GM12878 (cell line): ENCODE results near the gene ULK4. TPM values are rescaled to one million over a fixed set of nuclear protein-coding genes. Genes with fewer than 3 reads are reported as not detected.

ENCODE experiments used
- ATAC-seq: fragments of 200-7000 bp; cut with Tn5 transposase; 3 replicates; pipeline ENCODE4 v1.9.1; 2020; ENCODE audit warnings: mild to moderate bottlenecking, moderate library complexity
- BruUV-seq: library from RNA; stranded (reverse); fragments of 400-500 nt; replicated peaks from 2 replicates; lab custom pipeline; 2021; lab: Mats Ljungman, UMichigan
- CTCF ChIA-PET: fragments of 300-600 bp; sonication (Branson Sonifier 250); formaldehyde crosslinking; extraction: SDS; loops from one replicate; lab custom pipeline; 2021; ENCODE audit warnings: inconsistent platforms; lab: Yijun Ruan, JAX
- POLR2A ChIA-PET: fragments of 350-600 bp; formaldehyde crosslinking; extraction: SDS; loops from one replicate; lab custom pipeline; 2021; ENCODE audit warnings: inconsistent platforms; lab: Charles Lee
- RAD21 ChIA-PET: fragments of 300-600 bp; sonication (Branson Sonifier 250); formaldehyde crosslinking; loops from one replicate; lab custom pipeline; 2023; ENCODE audit warnings: antibody characterized with exemption; ENCODE audit not compliant: unreplicated experiment; lab: Charles Lee
- SMC1A ChIA-PET: fragments of 300-600 bp; sonication (Branson Sonifier 250); formaldehyde crosslinking; loops from one replicate; lab custom pipeline; 2023; ENCODE audit not compliant: unreplicated experiment, uncharacterized antibody; lab: Charles Lee
- DNase-seq: peaks from one replicate; pipeline ENCODE4 v3.0.0-alpha.2; 2011; ENCODE audit warnings: low read depth, low spot score
- FAIRE-seq: peaks from 3 replicates; lab custom pipeline; 2011; peaks lifted over from hg19 to GRCh38; lab: Jason Lieb, UNC
- H2AFZ ChIP-seq: 2 replicates; pipeline ENCODE4 v1.6.0; 2011; ENCODE audit warnings: low read depth, low read length, control low read depth; ENCODE audit not compliant: control insufficient read depth
- H3K27ac ChIP-seq: 2 replicates; pipeline ENCODE4 v1.5.1; 2011; ENCODE audit warnings: control low read depth; ENCODE audit not compliant: control insufficient read depth, insufficient read depth
- H3K27me3 ChIP-seq, 2 experiments: replicated peaks in 1 of 2; 2 replicates each; pipeline versions ENCODE4 v1.6.0 to v1.6.1; 2011; ENCODE audit warnings: low read length in 1 of 2; ENCODE audit not compliant: control insufficient read depth in 2 of 2, insufficient read depth in 2 of 2
- H3K36me3 ChIP-seq, 2 experiments: 2 replicates each; pipeline ENCODE4 v1.5.1; 2011; ENCODE audit warnings: low read length in 1 of 2; ENCODE audit not compliant: control insufficient read depth in 2 of 2, insufficient read depth in 2 of 2
- H3K4me1 ChIP-seq: 2 replicates; pipeline ENCODE4 v1.6.1; 2011; ENCODE audit warnings: mild to moderate bottlenecking, low read length, moderate library complexity, mixed read lengths; ENCODE audit not compliant: control insufficient read depth, insufficient read depth
- H3K4me2 ChIP-seq: 2 replicates; pipeline ENCODE4 v1.6.0; 2011; ENCODE audit warnings: control low read depth; ENCODE audit not compliant: control insufficient read depth, insufficient read depth
- H3K4me3 ChIP-seq: fragments of 200-600 bp; sonication (generic); 2 replicates; pipeline ENCODE4 v1.5.1; 2016
- H3K79me2 ChIP-seq: 2 replicates; pipeline ENCODE4 v1.6.0; 2011; ENCODE audit warnings: low read length; ENCODE audit not compliant: control insufficient read depth, insufficient read depth
- H3K9ac ChIP-seq: 2 replicates; pipeline ENCODE4 v1.8.0; 2011; ENCODE audit warnings: low read length, control low read depth, mixed read lengths; ENCODE audit not compliant: control insufficient read depth, insufficient read depth
- H3K9me3 ChIP-seq: replicated peaks from 3 replicates; pipeline ENCODE4 v1.5.1; 2011; ENCODE audit warnings: mild to moderate bottlenecking, low read length; ENCODE audit not compliant: control insufficient read depth, insufficient read depth
- H4K20me1 ChIP-seq: 2 replicates; pipeline ENCODE4 v1.6.0; 2011; ENCODE audit not compliant: control insufficient read depth, insufficient read depth
- DPF2 ChIP-seq: fragments of 450-650 bp; IDR thresholded peaks from 2 replicates; pipeline ENCODE4 v1.6.1; 2017; ENCODE audit warnings: mild to moderate bottlenecking
- ETV6 ChIP-seq, 2 experiments: fragments of 450-650 bp in 1 of 2; IDR thresholded peaks in 1 of 2; conservative IDR thresholded peaks in 1 of 2; 2 replicates each; pipeline ENCODE4 v1.6.1; 2014; ENCODE audit warnings: antibody characterized with exemption in 1 of 2, borderline replicate concordance in 1 of 2, low read depth in 1 of 2, mild to moderate bottlenecking in 1 of 2, moderate library complexity in 1 of 2
- FOXK2 ChIP-seq: fragments of 450-650 bp; IDR thresholded peaks from 2 replicates; pipeline ENCODE4 v1.6.1; 2017; ENCODE audit warnings: mild to moderate bottlenecking, moderate library complexity
- HDAC2 ChIP-seq: fragments of 200-600 bp; sonication (generic); IDR thresholded peaks from 2 replicates; pipeline ENCODE4 v1.6.1; 2017
- SREBF2 ChIP-seq: IDR thresholded peaks from 2 replicates; pipeline ENCODE4 v1.6.1; 2012; ENCODE audit warnings: mild to moderate bottlenecking, low read length
- TCF7 ChIP-seq: IDR thresholded peaks from 2 replicates; pipeline ENCODE4 v1.6.1; 2014; ENCODE audit warnings: antibody characterized with exemption, borderline replicate concordance
- WGBS: methylation state at CpG from one replicate; pipeline ENCODE4 v1.1.6; 2016; ENCODE audit warnings: low lambda C conversion rate; ENCODE audit not compliant: insufficient replicate concordance, insufficient coverage; ENCODE audit errors: missing lambda C conversion rate; 5-methylcytosine and 5-hydroxymethylcytosine counted together
- in situ Hi-C: fragments of 300-500 bp; cut with MboI; formaldehyde crosslinking; loops from 9 replicates; pipeline ENCODE4 v1.14.3; 2018; ENCODE audit warnings: mixed read lengths
- intact Hi-C: fragments of 100-400 bp; cut with micrococcal nuclease; formaldehyde crosslinking; loops from one replicate; pipeline ENCODE4 v1.14.2; 2022; ENCODE audit not compliant: unreplicated experiment
- polyA plus RNA-seq, 11 experiments: library from polyadenylated mRNA; depleted of rRNA in 4 of 11; unstranded in 6 of 11; stranded (reverse) in 5 of 11; fragments of >200 nt; fragmentation: Nextera tagmentation in 4 of 11; fragmentation: Illumina TruSeq in 1 of 11; extraction: Ambion mirVana in 4 of 11; extraction: Trizol in 1 of 11; gene quantifications; 1 replicate in 1 of 11; 2 replicates in 10 of 11; pipeline versions ENCODE4 v1.2.1 to v1.2.3, GENCODE V29; 2011 to 2016; ENCODE audit warnings: inconsistent platforms in 2 of 11, missing spikeins in 2 of 11, low read depth in 1 of 11
- total RNA-seq, 4 experiments: library from RNA; depleted of rRNA in 3 of 4; stranded (reverse); fragments of >200 nt in 3 of 4; fragmentation: Illumina TruSeq in 1 of 4; extraction: Trizol in 1 of 4; gene quantifications; 2 replicates each; pipeline versions ENCODE4 v1.2.1 to v1.2.3, GENCODE V29; 2013 to 2021
- TF ChIP-seq, protein P1 (sequence below): fragments of 450-650 bp; IDR thresholded peaks from 2 replicates; pipeline ENCODE4 v1.6.1; 2018; ENCODE audit warnings: borderline replicate concordance, mild to moderate bottlenecking; ENCODE audit not compliant: partially characterized antibody

ULK4 gene
- total and polyA plus RNA-seq, 10 of the 15 experiments (the other 5 are each of a cell fraction or from before 2014, with no cell fraction given), result 3.5 to 7.6 (median 6.3) TPM

DNA sequence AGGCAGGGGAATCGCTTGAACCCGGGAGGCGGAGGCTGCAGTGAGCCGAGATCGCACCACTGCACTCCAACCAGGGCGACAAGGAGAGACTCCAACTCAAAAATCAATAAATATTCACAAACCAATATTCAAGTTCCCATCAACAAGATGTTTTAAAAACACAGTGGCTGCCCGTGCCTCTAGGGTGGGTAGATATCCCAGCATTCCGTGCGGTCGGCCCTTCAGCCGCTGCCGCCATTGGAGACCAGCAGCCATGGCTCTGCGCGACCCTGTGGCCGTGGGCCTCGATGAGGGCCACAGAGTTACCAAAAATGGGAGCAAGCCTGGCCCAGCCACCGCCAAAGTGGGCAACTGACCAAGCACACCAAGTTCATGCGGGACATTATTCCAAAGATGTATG, 6.7 kb downstream of the ULK4 start (continued):
- TF ChIP-seq ETV6 (conservative IDR thresholded peaks at IDR 0.05 in 1 of 2, IDR thresholded peaks at IDR 0.05 in 1 of 2; ENCODE audit: borderline replicate concordance in 1 of 2, low read depth in 1 of 2), result no peak

DNA sequence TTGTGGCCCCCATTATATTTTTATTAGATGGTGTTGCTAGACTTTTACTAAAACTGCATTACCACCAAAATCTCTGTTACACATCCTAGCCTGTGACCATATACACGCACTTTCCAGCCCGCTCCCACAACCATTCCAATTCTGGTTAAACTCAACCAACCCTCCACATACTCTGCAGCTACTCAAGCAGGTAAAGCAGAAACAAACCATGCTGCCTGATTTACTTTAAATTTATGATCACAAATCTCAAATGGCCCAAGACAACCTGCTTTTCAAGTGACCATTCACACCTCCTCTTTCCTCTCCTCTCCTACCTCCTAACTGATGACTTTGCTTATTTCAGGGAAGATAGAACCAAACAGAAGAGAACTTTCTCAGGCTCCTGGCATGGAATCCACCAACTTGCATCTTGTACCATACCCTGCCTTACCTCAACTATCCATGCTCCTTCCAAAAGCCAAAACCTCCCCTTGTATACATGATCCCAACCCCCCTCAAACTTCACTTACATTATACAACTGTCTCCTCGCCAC, 18.5 kb downstream of the ULK4 start:
- Histone ChIP-seq H3K79me2 (no peaks in the 10 kb centered on the region), H3K27me3 (no peaks in the 10 kb centered on the region), H3K4me1 (no peaks in the 10 kb centered on the region), H2AFZ (no peak overlapping the region), H4K20me1 (no peaks in the 10 kb centered on the region), H3K9me3 (no peaks in the 10 kb centered on the region; the same call in 2 of the 3 replicates), H3K9ac (no peak overlapping the region), H3K36me3 (no peaks in the 10 kb centered on the region), H3K4me3 (no peak overlapping the region), H3K4me2 (no peak overlapping the region), H3K27ac (no peak overlapping the region)
- in situ Hi-C loops, result no loop called here
- DNase-seq, result no peak
- POLR2A ChIA-PET, result no interaction called here
- BruUV-seq, result no TSS peak
- ATAC-seq, result no peak
- 99% methylated on average over 3 of the region's 3 CpGs for WGBS
- FAIRE-seq, result no peak
- intact Hi-C loops, result no loop called here
- SMC1A ChIA-PET, result interaction anchor here (0.6 kb wide), 1 partner anchor 151 kb away, joined by 3 read pairs; no protein-coding TSS in a partner anchor
- TF ChIP-seq TCF7, result no peak
- TF ChIP-seq DPF2, result no peak
- no peak for TF ChIP-seq SREBF2
- no peak for TF ChIP-seq FOXK2
- TF ChIP-seq, protein P1, sequence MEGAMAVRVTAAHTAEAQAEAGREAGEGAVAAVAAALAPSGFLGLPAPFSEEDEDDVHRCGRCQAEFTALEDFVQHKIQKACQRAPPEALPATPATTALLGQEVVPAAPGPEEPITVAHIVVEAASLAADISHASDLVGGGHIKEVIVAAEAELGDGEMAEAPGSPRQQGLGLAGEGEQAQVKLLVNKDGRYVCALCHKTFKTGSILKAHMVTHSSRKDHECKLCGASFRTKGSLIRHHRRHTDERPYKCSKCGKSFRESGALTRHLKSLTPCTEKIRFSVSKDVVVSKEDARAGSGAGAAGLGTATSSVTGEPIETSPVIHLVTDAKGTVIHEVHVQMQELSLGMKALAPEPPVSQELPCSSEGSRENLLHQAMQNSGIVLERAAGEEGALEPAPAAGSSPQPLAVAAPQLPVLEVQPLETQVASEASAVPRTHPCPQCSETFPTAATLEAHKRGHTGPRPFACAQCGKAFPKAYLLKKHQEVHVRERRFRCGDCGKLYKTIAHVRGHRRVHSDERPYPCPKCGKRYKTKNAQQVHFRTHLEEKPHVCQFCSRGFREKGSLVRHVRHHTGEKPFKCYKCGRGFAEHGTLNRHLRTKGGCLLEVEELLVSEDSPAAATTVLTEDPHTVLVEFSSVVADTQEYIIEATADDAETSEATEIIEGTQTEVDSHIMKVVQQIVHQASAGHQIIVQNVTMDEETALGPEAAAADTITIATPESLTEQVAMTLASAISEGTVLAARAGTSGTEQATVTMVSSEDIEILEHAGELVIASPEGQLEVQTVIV, result no peak
- no peak for TF ChIP-seq HDAC2
- RAD21 ChIA-PET, result no interaction called here
- CTCF ChIA-PET, result interaction anchor here (0.7 to 0.9 kb wide), 4 partner anchors 12 to 176 kb away, joined by 3 read pairs; no protein-coding TSS in a partner anchor
